ENCODE data around the gene CDH4.

- TF ChIP-seq CTCF (optimal IDR thresholded peaks at IDR 0.05 in 1 of 3, IDR thresholded peaks at IDR 0.05 in 1 of 3, conservative IDR thresholded peaks at IDR 0.05 in 1 of 3; ENCODE audit: extremely low read depth in 1 of 3, insufficient read depth in 2 of 3, low read length in 3 of 3): no peak
- TF ChIP-seq EZH2 (IDR thresholded peaks at IDR 0.05; ENCODE audit: low read length): no peak
These were observed 716.2 kb downstream of the CDH4 start for GRCh38 chr20:61968036-61968810.

All from keratinocyte (primary cell).